Adrenal gland (tissue), 12 donors: ENCODE measurements around the gene DEFB127. TPM values are rescaled to one million over a fixed set of nuclear protein-coding genes. Genes with fewer than 3 reads are reported as not detected.

Experiments used
- DNase-seq, 7 donors: peaks; one replicate each; pipeline ENCODE4 v3.0.0-alpha.2; 2019 to 2020
- H3K27ac ChIP-seq, 5 donors: fragments of 200-600 bp; sonication (generic) in 4 of 5; 1 replicate in 3 of 5; 2 replicates in 2 of 5; pipeline versions ENCODE4 v1.5.1 to v1.8.0; 2016 to 2020; ENCODE audit warnings: mild to moderate bottlenecking in 1 of 5
- H3K27me3 ChIP-seq: fragments of 200-600 bp; 2 replicates; pipeline ENCODE4 v1.8.0; 2021
- H3K36me3 ChIP-seq, 2 donors: fragments of 200-600 bp; replicated peaks in 1 of 2; 1 replicate in 1 of 2; 2 replicates in 1 of 2; pipeline versions ENCODE4 v1.5.1 to v1.8.0; 2018 to 2022
- H3K4me1 ChIP-seq, 2 donors: fragments of 200-600 bp; replicated peaks in 1 of 2; 1 replicate in 1 of 2; 2 replicates in 1 of 2; pipeline versions ENCODE4 v1.5.1 to v1.8.0; 2018 to 2021
- H3K4me3 ChIP-seq, 4 donors: fragments of 200-600 bp; sonication (generic) in 3 of 4; one replicate each; pipeline ENCODE4 v1.5.1; 2016 to 2018
- H3K9me3 ChIP-seq, 3 donors: fragments of 200-600 bp; sonication (generic) in 1 of 3; replicated peaks in 1 of 3; 1 replicate in 2 of 3; 2 replicates in 1 of 3; pipeline versions ENCODE4 v1.5.1 to v1.8.0; 2016 to 2021
- CTCF ChIP-seq, 6 experiments: fragments of 450-650 bp in 4 of 6; fragments of 200-600 bp in 2 of 6; sonication (generic) in 1 of 6; IDR thresholded peaks; 1 replicate in 5 of 6; 2 replicates in 1 of 6; pipeline versions ENCODE4 v1.5.1 to v1.8.0; 2016 to 2021; ENCODE audit warnings: antibody characterized with exemption in 6 of 6, mild to moderate bottlenecking in 2 of 6, moderate library complexity in 1 of 6
- POLR2A ChIP-seq, 2 donors: fragments of 450-650 bp; IDR thresholded peaks; one replicate each; pipeline ENCODE4 v1.6.1; 2017; ENCODE audit warnings: antibody characterized with exemption in 2 of 2, mild to moderate bottlenecking in 2 of 2, moderate library complexity in 1 of 2
- WGBS, 4 donors: extraction: QIAGEN DNeasy Blood & Tissue Kit in 2 of 4; methylation state at CpG; one replicate each; pipeline versions ENCODE4 v1.1.5 to v1.1.7; 2013 to 2017; 5-methylcytosine and 5-hydroxymethylcytosine counted together
- intact Hi-C, 2 donors: fragments of 100-400 bp; cut with DNase I; formaldehyde crosslinking; loops; one replicate each; pipeline versions ENCODE4 v1.14.1 to v1.15.0; 2022 to 2023
- polyA plus RNA-seq, 3 donors: library from polyadenylated mRNA; stranded (reverse); fragments of 200-250 nt in 2 of 3; fragments of 350-450 nt in 1 of 3; fragmentation: Illumina TruSeq in 1 of 3; extraction: RNeasy Lipid Tissue Mini Kit (QIAGEN cat#74804) in 1 of 3; gene quantifications; one replicate each; pipeline ENCODE4 v1.2.3, GENCODE V29; 2013 to 2014
- total RNA-seq, 9 donors: library from RNA; depleted of rRNA in 4 of 9; stranded (reverse); fragments of >200 nt in 4 of 9; fragments of 120-200 nt in 1 of 9; fragmentation: NEBNext Ultra II Directional in 1 of 9; extraction: Animal tissue kit (Norgen Biotek cat#: 25700) in 1 of 9; gene quantifications; one replicate each; pipeline versions ENCODE4 v1.1.0 to v1.2.4, GENCODE V29; 2013 to 2023
- donor health status: healthy with polysubstance abuse.
- donor health status: Bipolar disorder and iron deficiency.
- donor health status: DM: yes; HTN: yes; CAD: no.
- donor health status: DM: no; HTN: no; CAD: no.
- donor health status: DM: no; HTN: no; CAD: no.
- donor health status: DM: yes; HTN: yes; CAD: no.

The DEFB127 gene
- total and polyA plus RNA-seq, 12 donors: not detected

DNA sequence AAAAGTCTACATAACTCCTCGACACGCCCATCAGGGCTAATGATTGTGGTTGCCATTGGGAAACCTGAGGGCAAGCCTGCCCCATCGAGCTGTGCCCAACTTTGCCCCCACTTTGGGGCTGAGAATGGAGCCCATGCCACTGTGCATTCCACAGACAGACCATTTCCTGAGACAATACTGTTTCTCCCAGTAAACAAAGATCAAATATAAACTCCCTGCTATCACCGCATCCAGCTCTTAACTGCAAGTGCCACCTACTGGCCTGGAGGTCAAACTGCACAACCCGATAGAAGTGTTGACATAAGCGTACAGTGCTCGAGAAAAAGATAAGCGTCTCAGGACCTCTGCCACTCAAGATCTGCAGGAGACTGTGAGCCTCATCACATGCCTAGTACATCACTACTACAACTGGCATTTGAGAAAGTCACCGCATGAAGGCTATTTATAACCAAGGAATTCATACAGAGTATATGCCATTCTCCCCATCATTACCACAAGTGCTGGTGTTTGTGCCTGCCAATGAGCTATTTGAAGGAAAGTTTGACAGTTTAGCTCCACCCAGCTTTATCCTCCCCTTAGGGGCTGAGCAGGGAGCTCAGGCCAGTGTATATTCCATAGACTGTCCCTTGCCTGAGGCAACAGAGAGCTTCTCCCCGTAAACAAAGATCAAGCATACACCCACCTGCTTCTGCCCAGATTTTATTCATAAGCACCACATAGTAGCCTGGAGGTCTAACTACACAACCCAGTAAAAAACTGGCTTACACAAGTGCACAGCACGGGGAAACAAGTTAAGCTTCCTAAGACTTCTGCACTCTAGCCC lies 19.4 kb upstream of the DEFB127 start:
- Histone ChIP-seq H3K4me3 (no peak overlapping the region), H3K9me3 (no peaks in the 10 kb centered on the region), H3K27ac (no peak overlapping the region), H3K27me3 (peaks cover 8% of the 10 kb centered on the region), H3K36me3 (no peaks in the 10 kb centered on the region), H3K4me1 (no peaks in the 10 kb centered on the region)
- intact Hi-C loops: no loop called here
- no peak for TF ChIP-seq POLR2A (IDR thresholded peaks at IDR 0.05)
- TF ChIP-seq CTCF (IDR thresholded peaks at IDR 0.05): no peak
- DNase-seq: no peak
- 77 to 83% (median 80%) methylated on average over 10 to 11 of the region's 11 CpGs for WGBS, 4 donors

DNA sequence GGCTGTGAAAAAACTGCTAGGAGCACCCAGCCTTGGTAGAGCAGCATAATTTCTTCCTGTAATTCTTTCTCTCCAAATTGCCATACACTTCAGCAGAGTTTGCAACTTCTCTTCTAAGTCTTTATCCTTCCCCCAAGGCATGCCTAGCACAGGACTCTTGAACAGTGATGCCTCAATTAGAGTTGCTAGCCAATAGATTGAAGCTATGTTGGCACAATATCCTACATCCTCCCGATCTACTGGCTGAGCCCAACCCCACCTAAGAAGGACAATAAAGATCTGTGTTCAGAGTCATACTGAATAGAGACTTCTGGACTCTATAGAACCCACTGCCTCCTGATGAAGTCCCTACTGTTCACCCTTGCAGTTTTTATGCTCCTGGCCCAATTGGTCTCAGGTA lies 15.0 kb upstream of the DEFB127 start, which contains the start of gene DEFB126:
DEFB126 (plus strand) TSS at position 301 of the 400 bp plus-strand sequence; CDS start at position 340, 39 bp downstream.
- Histone ChIP-seq H3K4me1 (no peaks in the 10 kb centered on the region), H3K9me3 (no peaks in the 10 kb centered on the region), H3K27me3 (peaks cover 12% of the 10 kb centered on the region), H3K27ac (no peak within 1 kb of the TSS), H3K36me3 (no peaks in the 10 kb centered on the region), H3K4me3 (no peak within 1 kb of the TSS)
- intact Hi-C loops: no loop called here
- DNase-seq: no peak
- 33 to 64% (median 47%) methylated on average over 1 of the region's 1 CpG for WGBS, 4 donors
- TF ChIP-seq POLR2A (IDR thresholded peaks at IDR 0.05): no peak
- TF ChIP-seq CTCF (IDR thresholded peaks at IDR 0.05): no peak

DNA sequence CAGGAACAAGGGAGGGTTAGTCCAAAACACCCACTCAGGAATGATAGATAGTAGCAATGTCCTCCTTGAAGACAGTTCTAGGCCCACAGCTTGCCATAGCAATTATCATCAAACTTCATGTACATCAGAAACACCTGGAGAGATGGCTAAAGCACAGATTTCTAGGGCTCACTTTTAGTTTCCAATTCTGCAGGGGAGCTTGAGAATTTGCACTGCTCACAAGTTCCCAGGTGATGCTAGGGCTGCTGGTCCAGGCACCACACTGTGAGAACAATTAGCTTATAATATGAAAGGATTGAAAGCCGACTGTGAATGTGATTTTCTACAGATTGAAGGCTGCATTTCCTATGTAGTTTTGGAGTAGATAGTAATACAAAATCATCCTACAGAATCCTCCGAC lies 11.4 kb upstream of the DEFB127 start:
- Histone ChIP-seq H3K4me3 (no peak overlapping the region), H3K27ac (no peak overlapping the region), H3K9me3 (no peaks in the 10 kb centered on the region), H3K4me1 (no peaks in the 10 kb centered on the region), H3K27me3 (peaks cover 16% of the 10 kb centered on the region), H3K36me3 (no peaks in the 10 kb centered on the region)
- DNase-seq: no peak
- TF ChIP-seq CTCF (IDR thresholded peaks at IDR 0.05) (no peak), POLR2A (IDR thresholded peaks at IDR 0.05) (no peak)
- intact Hi-C loops: no loop called here
- WGBS, 4 donors: 40 to 58% (median 52%) methylated on average over 2 of the region's 2 CpGs

- intact Hi-C loops: no loop called here
- no peak overlapping the region for H3K27ac ChIP-seq
- no peaks in the 10 kb centered on the region for H3K4me1 ChIP-seq
- peaks cover 4% of the 10 kb centered on the region for H3K27me3 ChIP-seq
- no peaks in the 10 kb centered on the region for H3K9me3 ChIP-seq
- no peak for TF ChIP-seq CTCF (IDR thresholded peaks at IDR 0.05)
- TF ChIP-seq POLR2A (IDR thresholded peaks at IDR 0.05): no peak
- no peaks in the 10 kb centered on the region for H3K36me3 ChIP-seq
- WGBS, 4 donors: 59 to 77% (median 68%) methylated on average over 1 of the region's 1 CpG
- H3K4me3 ChIP-seq: no peak overlapping the region
- DNase-seq: no peak
These were observed 5.1 kb upstream of the DEFB127 start for GRCh38 chr20:152131-152530.
